Gastrocnemius medialis (tissue), 4 donors: Measurements from ENCODE around the gene MATN1. TPM values are rescaled to one million over a fixed set of nuclear protein-coding genes. Genes with fewer than 3 reads are reported as not detected.

Experiments used
- ATAC-seq, 2 donors: fragments of 150-250 bp; one replicate each; pipeline ENCODE4 v1.9.1; 2016
- DNase-seq, 2 donors: peaks; one replicate each; pipeline ENCODE4 v3.0.0-alpha.2; 2019
- H3K27ac ChIP-seq, 4 donors: fragments of 200-600 bp; sonication (generic); 1 replicate in 1 of 4; 2 replicates in 3 of 4; pipeline ENCODE4 v1.5.1; 2016 to 2018; ENCODE audit warnings: mild to moderate bottlenecking in 2 of 4, moderate library complexity in 1 of 4
- H3K27me3 ChIP-seq, 3 donors: fragments of 200-600 bp; sonication (generic) in 2 of 3; 1 replicate in 1 of 3; 2 replicates in 2 of 3; pipeline versions ENCODE4 v1.5.1 to v1.6.0; 2016 to 2019; ENCODE audit warnings: mild to moderate bottlenecking in 1 of 3, moderate library complexity in 1 of 3
- H3K36me3 ChIP-seq, 2 donors: fragments of 200-600 bp; sonication (generic) in 1 of 2; one replicate each; pipeline ENCODE4 v1.5.1; 2017 to 2018
- H3K4me1 ChIP-seq, 2 donors: fragments of 200-600 bp; sonication (generic) in 1 of 2; one replicate each; pipeline ENCODE4 v1.5.1; 2016 to 2017; ENCODE audit warnings: mild to moderate bottlenecking in 2 of 2
- H3K4me3 ChIP-seq, 4 donors: fragments of 200-600 bp; sonication (generic) in 3 of 4; 1 replicate in 1 of 4; 2 replicates in 3 of 4; pipeline ENCODE4 v1.5.1; 2016 to 2019; ENCODE audit warnings: mild to moderate bottlenecking in 2 of 4
- H3K9me3 ChIP-seq, 3 donors: fragments of 200-600 bp; sonication (generic) in 2 of 3; 1 replicate in 1 of 3; 2 replicates in 2 of 3; pipeline ENCODE4 v1.5.1; 2016 to 2019
- CTCF ChIP-seq, 5 experiments: fragments of 450-650 bp in 3 of 5; fragments of 200-600 bp in 2 of 5; sonication (generic) in 2 of 5; IDR thresholded peaks in 4 of 5; conservative IDR thresholded peaks in 1 of 5; 1 replicate in 4 of 5; 2 replicates in 1 of 5; pipeline ENCODE4 v1.5.1; 2016 to 2019; ENCODE audit warnings: antibody characterized with exemption in 5 of 5, mild to moderate bottlenecking in 3 of 5, moderate library complexity in 3 of 5
- POLR2A ChIP-seq, 2 donors: fragments of 450-650 bp; IDR thresholded peaks; one replicate each; pipeline ENCODE4 v1.6.1; 2017; ENCODE audit warnings: antibody characterized with exemption in 2 of 2, mild to moderate bottlenecking in 2 of 2, moderate library complexity in 2 of 2
- in situ Hi-C, 4 donors: fragments of 200-750 bp; cut with MboI; loops; one replicate each; pipeline versions ENCODE4 v1.15.0 to v1.8.0; 2017; ENCODE audit warnings: low sequenced_read_pairs in 4 of 4
- intact Hi-C: fragments of 100-400 bp; cut with DNase I; formaldehyde crosslinking; loops from one replicate; pipeline ENCODE4 v1.15.1; 2023; ENCODE audit warnings: low total_unique reads
- total RNA-seq, 4 donors: library from RNA; depleted of rRNA; stranded (reverse); fragments of >200 nt; gene quantifications; one replicate each; pipeline versions ENCODE4 v1.1.0 to v1.2.3, GENCODE V29; 2016

Gene MATN1
- total RNA-seq, 4 donors from 2014 or later, result not detected

GRCh38 chr1:30714536-30715090 is 8.8 kb downstream of the MATN1 start:
- no peak for DNase-seq
- Histone ChIP-seq H3K27me3 (no peaks in the 10 kb centered on the region), H3K4me1 (peaks cover 0 to 3% of the 10 kb centered on the region in 2 donors), H3K4me3 (no peak overlapping the region), H3K27ac (no peak overlapping the region), H3K36me3 (no peaks in the 10 kb centered on the region), H3K9me3 (no peaks in the 10 kb centered on the region)
- intact Hi-C loops, result loop anchor here (5.0 to 10.0 kb wide), 3 partner anchors 192 to 1830 kb away; no protein-coding TSS in a partner anchor
- TF ChIP-seq POLR2A (IDR thresholded peaks at IDR 0.05), result no peak
- TF ChIP-seq CTCF (IDR thresholded peaks at IDR 0.05 in 4 of 5, conservative IDR thresholded peaks at IDR 0.05 in 1 of 5), result no peak
- in situ Hi-C loops, result loop anchor here in 2 of 4 donors (5.0 to 25.0 kb wide), 4 partner anchors 198 to 1827 kb away; partner anchors contain the start of genes MECR (in 2 of the 2) and PTPRU (in 1 of the 2)
- ATAC-seq, result no peak

- Histone ChIP-seq H3K4me1 (peaks cover 0 to 3% of the 10 kb centered on the region in 2 donors), H3K9me3 (no peaks in the 10 kb centered on the region), H3K27me3 (no peaks in the 10 kb centered on the region), H3K4me3 (no peak overlapping the region), H3K36me3 (no peaks in the 10 kb centered on the region), H3K27ac (no peak overlapping the region)
- TF ChIP-seq POLR2A (IDR thresholded peaks at IDR 0.05), result no peak
- TF ChIP-seq CTCF (IDR thresholded peaks at IDR 0.05 in 4 of 5, conservative IDR thresholded peaks at IDR 0.05 in 1 of 5), result no peak
- intact Hi-C loops, result loop anchor here (10.0 kb wide), 1 partner anchor 1829 kb away; no protein-coding TSS in a partner anchor
- no peak for ATAC-seq
- in situ Hi-C loops, result loop anchor here in 2 of 4 donors (5.0 to 25.0 kb wide), 3 partner anchors 1479 to 1827 kb away; partner anchors contain the start of genes MECR (in 2 of the 2) and PTPRU (in 1 of the 2)
- no peak for DNase-seq
These were observed 9.4 kb downstream of the MATN1 start for GRCh38 chr1:30714025-30714424.

GRCh38 chr1:30713311-30713710 is 10.1 kb downstream of the MATN1 start:
- in situ Hi-C loops (loop anchor here in 2 of 4 donors (5.0 to 25.0 kb wide), 3 partner anchors 1479 to 1826 kb away; partner anchors contain the start of genes MECR (in 2 of the 2) and PTPRU (in 1 of the 2)), intact Hi-C loops (loop anchor here (10.0 kb wide), 1 partner anchor 1829 kb away; no protein-coding TSS in a partner anchor)
- Histone ChIP-seq H3K27ac (no peak overlapping the region), H3K36me3 (no peaks in the 10 kb centered on the region), H3K9me3 (no peaks in the 10 kb centered on the region), H3K4me1 (peaks cover 0 to 3% of the 10 kb centered on the region in 2 donors), H3K27me3 (no peaks in the 10 kb centered on the region), H3K4me3 (no peak overlapping the region)
- no peak for TF ChIP-seq POLR2A (IDR thresholded peaks at IDR 0.05)
- TF ChIP-seq CTCF (IDR thresholded peaks at IDR 0.05 in 4 of 5, conservative IDR thresholded peaks at IDR 0.05 in 1 of 5), result no peak
- ATAC-seq (no peak), DNase-seq (no peak)

GRCh38 chr1:30712583-30712982 is 10.8 kb downstream of the MATN1 start:
- in situ Hi-C loops, result loop anchor here in 2 of 4 donors (5.0 to 25.0 kb wide), 3 partner anchors 1478 to 1825 kb away; partner anchors contain the start of genes MECR (in 2 of the 2) and PTPRU (in 1 of the 2)
- no peak for TF ChIP-seq POLR2A (IDR thresholded peaks at IDR 0.05)
- TF ChIP-seq CTCF (IDR thresholded peaks at IDR 0.05 in 4 of 5, conservative IDR thresholded peaks at IDR 0.05 in 1 of 5), result no peak
- DNase-seq (no peak), ATAC-seq (no peak)
- Histone ChIP-seq H3K9me3 (no peaks in the 10 kb centered on the region), H3K27ac (no peak overlapping the region), H3K4me3 (no peak overlapping the region), H3K27me3 (no peaks in the 10 kb centered on the region), H3K36me3 (no peaks in the 10 kb centered on the region), H3K4me1 (peaks cover 4% of the 10 kb centered on the region in 2 donors)
- intact Hi-C loops, result loop anchor here (10.0 kb wide), 1 partner anchor 1828 kb away; no protein-coding TSS in a partner anchor
